ENCODE measurements around the gene DGCR8.
A peak's percentile ranks its signal among the peaks of the same experiment; 100 is the strongest.

DNA sequence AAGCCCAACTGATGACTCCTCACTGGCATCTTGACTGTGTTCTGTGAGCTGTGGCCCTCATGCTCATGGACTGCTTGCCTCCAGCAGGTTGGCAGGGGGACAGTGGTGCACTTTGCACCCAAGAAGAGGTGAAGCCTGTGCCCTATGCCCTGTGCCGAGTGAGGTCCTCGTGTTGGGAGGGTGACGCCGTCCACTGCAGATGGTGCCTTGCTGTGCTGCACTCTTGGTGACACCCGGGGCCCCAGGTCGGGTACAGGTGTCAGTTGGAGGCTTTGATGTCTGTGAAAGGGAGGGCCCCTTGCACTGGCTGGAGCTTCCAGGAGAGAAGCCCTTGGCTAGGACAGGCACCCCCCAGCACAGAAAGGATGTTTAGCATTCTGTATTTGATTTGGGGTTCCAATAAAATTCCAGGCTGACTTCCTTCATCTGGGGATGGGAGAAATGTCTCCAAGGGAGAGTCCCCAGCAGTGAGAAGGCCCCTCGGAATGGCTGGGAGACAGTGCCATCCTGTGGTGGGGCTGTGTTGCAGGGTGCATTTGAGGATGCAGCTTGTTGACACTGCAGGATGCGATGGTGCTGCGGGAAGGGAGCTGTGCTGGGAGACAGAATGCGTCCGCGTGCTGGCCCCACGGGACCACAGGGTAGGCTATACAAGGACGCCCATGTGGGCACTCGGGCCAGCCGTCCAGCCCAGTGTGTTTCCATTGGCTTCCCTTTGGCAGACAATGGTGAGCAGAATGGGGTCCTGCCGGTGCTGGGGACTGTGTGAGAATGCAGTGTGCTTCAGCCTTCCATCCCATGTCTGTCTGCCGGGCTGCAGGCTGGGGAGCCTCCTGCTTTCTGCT lies 49.1 kb downstream of the DGCR8 start:
- no peak for TF ChIP-seq POLR2A (IDR thresholded peaks at IDR 0.05)
- TF ChIP-seq, protein P1, sequence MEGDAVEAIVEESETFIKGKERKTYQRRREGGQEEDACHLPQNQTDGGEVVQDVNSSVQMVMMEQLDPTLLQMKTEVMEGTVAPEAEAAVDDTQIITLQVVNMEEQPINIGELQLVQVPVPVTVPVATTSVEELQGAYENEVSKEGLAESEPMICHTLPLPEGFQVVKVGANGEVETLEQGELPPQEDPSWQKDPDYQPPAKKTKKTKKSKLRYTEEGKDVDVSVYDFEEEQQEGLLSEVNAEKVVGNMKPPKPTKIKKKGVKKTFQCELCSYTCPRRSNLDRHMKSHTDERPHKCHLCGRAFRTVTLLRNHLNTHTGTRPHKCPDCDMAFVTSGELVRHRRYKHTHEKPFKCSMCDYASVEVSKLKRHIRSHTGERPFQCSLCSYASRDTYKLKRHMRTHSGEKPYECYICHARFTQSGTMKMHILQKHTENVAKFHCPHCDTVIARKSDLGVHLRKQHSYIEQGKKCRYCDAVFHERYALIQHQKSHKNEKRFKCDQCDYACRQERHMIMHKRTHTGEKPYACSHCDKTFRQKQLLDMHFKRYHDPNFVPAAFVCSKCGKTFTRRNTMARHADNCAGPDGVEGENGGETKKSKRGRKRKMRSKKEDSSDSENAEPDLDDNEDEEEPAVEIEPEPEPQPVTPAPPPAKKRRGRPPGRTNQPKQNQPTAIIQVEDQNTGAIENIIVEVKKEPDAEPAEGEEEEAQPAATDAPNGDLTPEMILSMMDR (IDR thresholded peaks at IDR 0.05): peak in 5 of 6 experiments; percentile 18 to 61 (median 29)

Data from esophagus squamous epithelium (tissue), 4 donors.